Glutamatergic neuron (in vitro differentiated cells): Measurements from ENCODE around the gene CELF1. TPM values are rescaled to one million over a fixed set of nuclear protein-coding genes. Genes with fewer than 3 reads are reported as not detected.

ENCODE experiments used
- DNase-seq: peaks from one replicate; pipeline ENCODE4 v3.0.0; 2022
- H3K27ac Mint-ChIP-seq: one replicate; pipeline ENCODE4 v1.8.0; 2020; ENCODE audit warnings: mild to moderate bottlenecking, mixed read lengths, inconsistent platforms; ENCODE audit not compliant: unreplicated experiment
- H3K27me3 Mint-ChIP-seq: one replicate; pipeline ENCODE4 v1.8.0; 2020; ENCODE audit warnings: mild to moderate bottlenecking, moderate library complexity, mixed read lengths, inconsistent platforms; ENCODE audit not compliant: unreplicated experiment
- H3K36me3 Mint-ChIP-seq: one replicate; pipeline ENCODE4 v1.8.0; 2020; ENCODE audit warnings: mild to moderate bottlenecking, mixed read lengths, inconsistent platforms; ENCODE audit not compliant: unreplicated experiment
- H3K4me1 Mint-ChIP-seq: one replicate; pipeline ENCODE4 v1.8.0; 2020; ENCODE audit warnings: mild to moderate bottlenecking, low read depth, mixed read lengths, inconsistent platforms; ENCODE audit not compliant: unreplicated experiment
- H3K4me3 Mint-ChIP-seq: one replicate; pipeline ENCODE4 v1.8.0; 2020; ENCODE audit warnings: mild to moderate bottlenecking, mixed read lengths, inconsistent platforms; ENCODE audit not compliant: unreplicated experiment
- H3K9me3 Mint-ChIP-seq: one replicate; pipeline ENCODE4 v1.8.0; 2020; ENCODE audit warnings: mild to moderate bottlenecking, moderate library complexity, mixed read lengths, inconsistent platforms; ENCODE audit not compliant: unreplicated experiment
- total RNA-seq: library from RNA; stranded (reverse); fragmentation: NEBNext Ultra II Directional; extraction: Animal tissue kit (Norgen Biotek cat#: 25700); gene quantifications from one replicate; pipeline ENCODE4 v1.2.1, GENCODE V29; 2021; ENCODE audit not compliant: unreplicated experiment
- TF ChIP-seq, protein P1 (sequence below): fragments of 200-600 bp; sonication (generic); IDR thresholded peaks from one replicate; pipeline ENCODE4 v1.5.0; 2021; ENCODE audit not compliant: partially characterized antibody, unreplicated experiment

CELF1 gene
- total RNA-seq, 1 donor from 2014 or later, result 261 TPM

- H3K27me3 Mint-ChIP-seq, result peaks cover 13% of the 10 kb centered on the region
- peaks cover 5% of the 10 kb centered on the region for H3K36me3 Mint-ChIP-seq
- TF ChIP-seq, protein P1, sequence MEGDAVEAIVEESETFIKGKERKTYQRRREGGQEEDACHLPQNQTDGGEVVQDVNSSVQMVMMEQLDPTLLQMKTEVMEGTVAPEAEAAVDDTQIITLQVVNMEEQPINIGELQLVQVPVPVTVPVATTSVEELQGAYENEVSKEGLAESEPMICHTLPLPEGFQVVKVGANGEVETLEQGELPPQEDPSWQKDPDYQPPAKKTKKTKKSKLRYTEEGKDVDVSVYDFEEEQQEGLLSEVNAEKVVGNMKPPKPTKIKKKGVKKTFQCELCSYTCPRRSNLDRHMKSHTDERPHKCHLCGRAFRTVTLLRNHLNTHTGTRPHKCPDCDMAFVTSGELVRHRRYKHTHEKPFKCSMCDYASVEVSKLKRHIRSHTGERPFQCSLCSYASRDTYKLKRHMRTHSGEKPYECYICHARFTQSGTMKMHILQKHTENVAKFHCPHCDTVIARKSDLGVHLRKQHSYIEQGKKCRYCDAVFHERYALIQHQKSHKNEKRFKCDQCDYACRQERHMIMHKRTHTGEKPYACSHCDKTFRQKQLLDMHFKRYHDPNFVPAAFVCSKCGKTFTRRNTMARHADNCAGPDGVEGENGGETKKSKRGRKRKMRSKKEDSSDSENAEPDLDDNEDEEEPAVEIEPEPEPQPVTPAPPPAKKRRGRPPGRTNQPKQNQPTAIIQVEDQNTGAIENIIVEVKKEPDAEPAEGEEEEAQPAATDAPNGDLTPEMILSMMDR, result no peak
- DNase-seq, result no peak
- H3K27ac Mint-ChIP-seq, result peak overlapping the region; percentile 85
- peaks cover 57% of the 10 kb centered on the region for H3K4me1 Mint-ChIP-seq
- peak overlapping the region; percentile 14 for H3K4me3 Mint-ChIP-seq
- peaks cover 10% of the 10 kb centered on the region for H3K9me3 Mint-ChIP-seq
These were observed 83.4 kb downstream of the CELF1 start for GRCh38 chr11:47469361-47470179.

- peak overlapping the region; percentile 58 for H3K4me3 Mint-ChIP-seq
These were observed 84.2 kb downstream of the CELF1 start for GRCh38 chr11:47468598-47469214.

GRCh38 chr11:47467357-47467756 is 85.6 kb downstream of the CELF1 start:
- peak overlapping the region; percentile 35 for H3K4me3 Mint-ChIP-seq
- H3K4me1 Mint-ChIP-seq, result peaks cover 45% of the 10 kb centered on the region
- TF ChIP-seq, protein P1, result no peak
- H3K36me3 Mint-ChIP-seq, result no peaks in the 10 kb centered on the region
- peaks cover 8% of the 10 kb centered on the region for H3K9me3 Mint-ChIP-seq
- DNase-seq, result no peak
- H3K27ac Mint-ChIP-seq, result peak overlapping the region; percentile 79
- H3K27me3 Mint-ChIP-seq, result peaks cover 10% of the 10 kb centered on the region

More at GRCh38 chr11:47468598-47469214, 84.2 kb downstream of the CELF1 start:
- Mint-ChIP-seq H3K27ac (peak overlapping the region; percentile 85), H3K27me3 (peaks cover 13% of the 10 kb centered on the region), H3K9me3 (peaks cover 8% of the 10 kb centered on the region), H3K36me3 (peaks cover 5% of the 10 kb centered on the region), H3K4me1 (peaks cover 55% of the 10 kb centered on the region)
- TF ChIP-seq, protein P1, result no peak
- DNase-seq, result no peak

DNA sequence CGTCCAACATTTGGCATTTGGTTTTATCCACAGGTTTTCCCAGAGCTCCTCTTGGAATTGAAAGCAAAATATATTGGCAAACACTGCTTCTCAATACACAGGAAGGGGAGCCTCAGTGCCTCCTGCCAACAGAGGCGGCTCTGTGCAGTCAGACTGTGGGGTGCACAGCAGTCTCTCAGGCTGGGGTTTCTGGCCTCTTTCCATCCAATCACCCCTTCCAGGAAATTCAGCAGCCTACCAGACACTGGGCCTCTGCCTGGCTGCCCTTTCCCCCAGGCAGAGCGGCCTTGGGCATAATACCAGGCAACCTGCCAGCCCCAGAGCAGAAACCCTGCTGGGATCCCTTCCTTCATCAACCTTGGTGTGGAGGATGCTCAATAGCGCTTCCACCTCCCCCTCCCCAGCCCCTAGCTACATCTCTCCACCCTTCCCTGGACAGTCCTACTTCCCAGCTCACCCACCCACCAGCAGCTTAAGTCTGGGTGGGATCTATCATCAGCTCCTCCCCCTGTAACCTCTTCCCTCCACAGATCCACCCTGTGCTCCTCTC is 86.2 kb downstream of the CELF1 start:
- no peaks in the 10 kb centered on the region for H3K36me3 Mint-ChIP-seq
- H3K27me3 Mint-ChIP-seq, result peaks cover 13% of the 10 kb centered on the region
- peak overlapping the region; percentile 75 for H3K27ac Mint-ChIP-seq
- peaks cover 49% of the 10 kb centered on the region for H3K4me1 Mint-ChIP-seq
- TF ChIP-seq, protein P1, result no peak
- H3K9me3 Mint-ChIP-seq, result peaks cover 7% of the 10 kb centered on the region
- peak overlapping the region; percentile 28 for H3K4me3 Mint-ChIP-seq
- no peak for DNase-seq
